ENCODE measurements around the gene SH2D4B.
A peak's percentile ranks its signal among the peaks of the same experiment; 100 is the strongest.

Gene SH2D4B

DNA sequence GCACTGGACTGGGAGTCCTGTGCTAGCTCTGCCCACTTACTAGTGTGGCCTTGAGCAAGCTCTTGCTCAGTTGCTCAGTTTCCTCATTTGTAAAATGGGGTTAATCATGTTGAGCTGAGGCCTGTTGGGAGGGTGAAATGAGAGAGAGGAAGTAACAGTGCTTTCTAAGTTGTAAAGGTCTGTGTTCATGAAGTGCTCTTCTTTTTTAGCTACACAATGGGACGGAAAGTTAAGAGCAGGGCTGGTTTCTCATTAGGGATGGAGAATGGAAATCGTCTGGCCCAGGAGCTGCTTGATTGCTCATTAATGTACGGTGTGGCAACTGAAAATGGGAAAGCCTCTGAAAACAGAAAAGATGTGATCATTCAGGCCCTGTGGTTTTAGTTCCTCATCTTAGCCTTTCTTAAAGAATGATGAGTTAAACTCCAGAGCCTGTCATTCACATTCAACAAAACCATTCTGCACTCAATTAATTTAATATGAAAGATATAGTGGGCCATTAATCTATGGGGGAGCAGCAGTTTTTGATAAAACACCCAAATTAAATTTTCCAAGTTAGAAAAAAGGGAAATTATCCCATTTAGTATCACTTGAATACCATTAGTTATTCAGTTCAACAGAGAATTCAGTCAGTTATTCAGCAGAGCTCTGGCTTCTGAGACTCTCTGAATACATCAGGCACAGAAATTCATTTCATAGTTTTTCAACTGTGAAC, 60.5 kb downstream of the SH2D4B start:
- DNase-seq, result no peak

DNA sequence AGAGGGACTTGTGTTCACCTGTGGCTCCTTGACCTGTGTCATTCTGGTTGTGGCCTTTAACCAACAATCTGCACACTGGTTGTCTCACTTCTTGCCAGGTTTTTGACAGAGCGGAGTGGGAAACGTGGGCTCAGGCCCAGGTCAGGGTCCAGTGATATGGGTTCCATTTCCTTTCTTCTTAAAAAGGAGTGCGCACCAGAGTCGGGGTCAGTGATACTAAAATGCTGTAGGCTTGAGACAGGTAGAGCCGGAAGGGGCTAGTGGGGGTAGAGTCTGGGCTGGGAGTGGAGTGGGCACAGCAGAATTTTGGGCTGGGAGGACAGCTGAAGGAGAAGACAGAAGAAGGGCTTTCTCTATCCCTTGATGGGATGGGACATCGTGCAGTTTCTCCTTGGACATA, 61.2 kb downstream of the SH2D4B start:
- DNase-seq, result no peak

DNA sequence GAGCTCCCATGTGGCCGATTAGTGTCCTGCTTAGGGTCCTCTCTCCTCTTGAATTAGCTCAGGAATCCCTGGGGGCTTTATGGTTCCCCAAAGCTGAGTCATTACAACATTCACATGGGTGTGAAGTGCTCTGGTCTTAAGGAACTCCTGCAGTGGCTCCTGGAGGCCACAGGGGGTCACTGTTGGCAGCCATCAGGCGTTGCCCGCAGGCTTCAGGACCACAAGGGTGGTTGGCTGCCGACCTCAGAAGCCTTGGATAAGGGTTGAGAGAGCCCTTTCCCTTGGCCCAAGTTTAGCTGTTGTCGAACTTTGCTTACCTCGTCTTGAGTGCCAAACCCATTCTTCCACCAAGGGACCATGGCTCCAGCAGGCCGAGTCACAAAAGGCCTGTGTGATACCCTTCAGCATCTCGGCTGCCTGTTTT, 61.7 kb downstream of the SH2D4B start:
- DNase-seq, result peak; percentile 55

DNA sequence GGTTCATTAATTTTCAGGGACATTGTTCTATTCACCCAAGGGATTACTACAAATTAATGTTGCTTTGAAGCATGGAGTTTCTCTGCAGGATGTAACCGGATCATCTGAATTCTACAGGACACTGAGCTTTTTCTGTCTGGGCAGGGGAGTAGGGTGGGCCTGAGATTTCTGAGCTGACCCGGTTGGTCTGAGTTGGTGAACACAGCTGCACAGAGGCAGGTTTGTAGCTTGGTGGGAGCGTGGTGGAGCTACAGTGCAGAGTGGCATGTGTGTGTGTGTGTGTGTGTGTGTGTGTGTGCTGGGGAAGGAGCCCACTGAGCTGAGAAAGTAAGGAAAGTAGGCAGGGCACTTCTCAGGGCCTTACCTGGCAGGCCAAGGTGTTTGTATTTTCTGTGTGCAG, 62.6 kb downstream of the SH2D4B start:
- DNase-seq, result no peak

DNA sequence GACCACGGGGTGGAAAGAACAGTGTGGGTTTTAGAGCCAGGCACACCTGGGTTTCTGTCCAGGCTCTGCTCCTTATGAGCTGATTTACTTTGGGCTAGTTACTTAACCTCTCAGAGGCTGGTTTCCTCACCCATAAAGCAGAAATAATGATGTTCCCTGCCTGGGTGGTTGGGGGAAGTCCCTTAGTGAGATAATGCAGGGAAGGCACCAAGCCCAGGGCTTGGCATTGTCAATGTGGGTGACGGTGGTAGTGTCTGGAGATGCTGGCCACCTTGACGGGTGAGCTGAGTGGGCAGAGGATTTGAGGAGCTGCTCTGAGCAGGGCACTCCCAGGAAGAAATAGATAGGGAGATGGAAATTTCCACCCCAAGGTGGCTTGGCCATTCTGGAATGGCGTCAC, 65.2 kb downstream of the SH2D4B start:
- DNase-seq, result no peak

DNA sequence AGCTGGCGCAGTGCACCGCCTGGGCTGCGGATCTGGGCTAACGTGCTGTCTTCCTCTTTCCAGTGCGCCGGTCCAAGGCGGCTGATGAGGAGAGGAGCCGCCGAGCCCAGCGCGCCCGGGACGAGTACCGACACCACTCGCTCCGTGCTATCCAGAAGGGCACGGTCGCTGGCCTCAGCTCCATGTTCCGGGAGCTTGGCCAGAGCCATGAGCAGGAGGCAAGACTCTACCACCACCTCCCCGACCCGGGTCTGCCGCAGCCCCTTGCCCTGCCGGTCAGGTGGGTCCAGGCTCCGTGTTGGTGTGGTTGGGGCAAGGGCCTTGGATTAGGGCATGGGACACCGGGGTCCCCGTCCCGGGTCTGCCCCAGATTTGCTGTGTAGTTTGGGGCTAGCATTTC, 65.8 kb downstream of the SH2D4B start:
- no peak for DNase-seq

DNA sequence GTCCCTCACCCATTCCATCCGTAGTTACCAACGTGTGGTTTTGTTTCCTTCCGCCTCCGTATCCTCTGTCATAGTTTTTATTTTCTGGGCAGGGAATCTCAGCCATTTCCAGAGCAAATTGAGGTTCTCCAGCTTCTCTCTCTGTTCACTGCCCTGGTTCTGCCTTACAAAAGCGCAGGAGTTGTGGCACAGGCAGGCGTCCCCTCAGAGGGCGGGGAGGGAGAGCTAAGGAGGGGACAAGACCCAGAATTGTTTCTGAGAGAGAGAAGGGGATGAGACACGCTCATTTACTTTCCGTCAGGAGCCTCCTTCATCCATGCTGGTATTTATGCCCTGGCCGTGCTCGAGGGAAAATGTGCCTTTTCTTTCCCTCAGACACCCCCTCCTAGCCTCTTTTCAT, 71.0 kb downstream of the SH2D4B start:
- DNase-seq, result no peak

DNA sequence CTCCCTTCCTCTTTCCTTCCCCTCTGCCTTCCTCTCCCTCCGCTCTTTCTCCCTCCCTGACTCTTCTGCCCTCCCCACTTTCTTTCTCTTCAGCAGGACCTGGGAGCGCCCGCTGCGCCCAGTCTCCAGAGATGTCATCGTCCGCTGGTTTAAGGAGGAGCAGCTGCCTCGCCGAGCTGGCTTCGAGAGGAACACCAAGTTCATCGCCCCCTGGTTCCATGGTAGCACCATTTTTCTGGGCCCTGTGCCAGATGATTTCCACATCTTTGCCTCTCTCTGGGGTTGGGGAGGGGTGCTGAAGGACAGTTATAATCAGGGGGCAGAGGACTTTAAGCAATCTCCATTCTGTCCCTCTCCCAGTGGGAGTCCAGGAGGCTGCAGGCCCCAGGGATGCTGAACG, 71.6 kb downstream of the SH2D4B start:
- no peak for DNase-seq

DNA sequence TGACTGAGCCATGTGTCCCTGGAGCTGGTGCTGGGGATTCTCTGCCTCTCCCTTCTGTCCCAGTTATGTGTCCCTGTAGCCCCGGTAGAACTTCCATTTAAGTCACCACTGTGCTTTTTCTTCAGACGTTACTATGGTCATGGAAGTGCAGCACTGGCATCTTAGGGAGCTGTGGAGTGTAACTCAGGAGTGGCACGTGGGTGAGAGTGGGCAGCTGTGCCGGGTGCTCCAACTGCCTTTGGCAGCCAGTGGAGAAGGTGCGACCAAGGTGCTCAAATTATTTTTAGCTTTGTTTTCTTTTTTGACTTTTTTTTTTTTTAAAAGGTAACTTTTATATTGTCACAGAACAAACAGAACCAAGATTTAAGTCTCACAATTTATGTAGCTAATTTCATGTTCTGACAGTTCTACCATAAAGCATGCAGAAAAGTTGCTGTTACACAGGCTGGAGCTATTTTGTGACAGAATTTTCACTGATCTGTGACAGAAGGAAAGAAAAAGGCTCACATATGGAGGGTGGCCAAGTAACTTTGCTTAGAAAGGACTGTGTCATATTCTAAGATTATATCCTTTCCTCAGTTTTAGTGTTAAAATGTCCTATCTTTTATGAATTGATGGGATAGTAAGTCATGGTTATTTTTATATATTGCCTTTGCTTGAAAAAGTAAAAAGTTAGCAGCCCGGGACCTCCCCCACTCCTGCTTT, 73.9 kb downstream of the SH2D4B start:
- DNase-seq, result no peak

DNA sequence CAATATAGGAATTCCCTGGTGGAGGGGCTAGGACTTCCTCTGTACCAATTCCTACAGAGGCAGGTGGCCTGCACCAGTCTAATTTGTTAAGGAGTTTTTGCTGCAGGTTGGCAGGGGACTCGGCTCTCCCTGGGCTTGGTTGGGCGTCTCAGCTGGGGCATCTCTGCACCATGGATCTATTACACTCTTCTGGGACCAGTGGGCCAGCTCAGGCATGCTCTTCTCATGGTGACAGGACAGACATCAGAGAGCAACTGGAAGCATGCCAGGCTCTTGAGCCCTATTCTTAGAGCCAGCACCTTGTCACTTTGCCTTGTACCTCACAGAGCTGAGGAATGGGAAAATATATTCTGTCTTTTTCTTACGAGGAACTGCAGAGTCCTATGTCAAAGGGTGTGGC, 74.6 kb downstream of the SH2D4B start:
- no peak for DNase-seq

DNA sequence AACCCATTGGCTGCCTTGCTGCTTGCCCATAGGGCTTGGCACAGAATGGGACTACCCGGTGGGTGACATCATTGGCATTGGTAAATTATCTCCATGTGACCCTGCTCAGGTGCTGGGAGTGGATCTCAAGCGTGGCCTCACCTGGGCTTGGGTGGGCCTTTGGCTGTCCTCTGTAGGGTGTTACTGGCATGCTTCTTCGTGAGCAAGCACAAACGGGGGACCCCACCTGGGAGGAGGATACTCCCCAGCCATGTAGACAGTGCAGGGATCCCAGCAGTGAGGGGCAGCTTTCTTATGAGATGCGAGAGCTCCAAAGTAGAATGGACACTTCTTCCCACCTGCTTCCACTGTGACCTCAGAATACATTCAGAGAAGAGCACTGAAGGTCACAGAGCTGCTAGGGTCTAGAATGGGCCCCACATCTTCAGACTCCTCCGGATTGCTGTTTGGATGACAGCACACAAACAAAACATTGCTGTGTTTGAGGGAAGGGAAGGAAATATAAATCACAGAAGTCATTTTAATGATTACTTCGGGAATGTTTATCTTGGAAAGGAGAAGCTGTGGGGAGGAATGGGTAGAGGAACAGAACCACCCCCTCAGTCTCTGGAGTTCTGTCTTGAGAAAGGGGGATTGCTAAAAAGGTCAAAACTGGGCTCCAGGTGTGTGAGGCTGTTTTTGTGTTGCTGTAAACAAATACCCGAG, 75.9 kb downstream of the SH2D4B start:
- DNase-seq, result no peak

DNA sequence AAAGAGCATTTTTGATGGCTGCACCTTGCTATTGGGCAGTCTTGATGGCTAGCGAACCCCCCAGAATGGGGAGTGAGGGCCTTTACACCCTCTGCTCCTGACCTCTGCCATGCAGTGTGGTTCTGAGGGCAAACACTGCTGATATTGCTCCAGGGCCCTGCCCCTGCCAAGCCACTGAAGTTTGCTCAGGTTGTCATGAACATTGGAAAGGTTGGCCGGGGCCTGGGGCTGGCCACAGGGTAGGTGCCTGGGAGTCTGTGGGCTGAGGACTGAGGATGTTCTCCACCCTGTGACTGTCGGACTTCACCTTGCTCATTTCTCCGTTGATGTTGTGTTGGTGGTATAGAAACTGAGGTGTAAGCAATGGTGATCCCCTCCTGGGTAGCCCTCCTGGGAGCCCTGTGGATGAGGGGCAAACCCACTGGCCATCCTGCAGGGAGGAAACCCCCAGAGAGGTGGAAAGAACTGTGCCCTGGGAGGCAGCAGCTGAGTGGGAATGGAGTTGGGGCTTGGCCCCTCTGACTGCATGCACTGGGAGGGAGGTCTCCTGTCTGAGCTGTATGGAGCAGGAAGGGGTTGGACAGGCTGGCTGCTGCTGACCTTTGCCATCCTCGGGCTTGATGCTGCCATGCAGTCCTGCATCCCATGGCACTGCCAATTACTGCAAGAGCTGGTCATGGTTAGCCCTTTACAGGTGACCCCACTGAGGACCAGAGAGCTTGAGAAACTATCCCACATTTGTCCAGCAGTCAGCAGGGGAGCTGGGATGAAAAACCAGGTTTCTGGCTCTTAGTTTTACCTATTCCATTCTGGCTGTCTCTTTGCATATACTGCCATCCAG, 77.1 kb downstream of the SH2D4B start:
- no peak for DNase-seq

DNA sequence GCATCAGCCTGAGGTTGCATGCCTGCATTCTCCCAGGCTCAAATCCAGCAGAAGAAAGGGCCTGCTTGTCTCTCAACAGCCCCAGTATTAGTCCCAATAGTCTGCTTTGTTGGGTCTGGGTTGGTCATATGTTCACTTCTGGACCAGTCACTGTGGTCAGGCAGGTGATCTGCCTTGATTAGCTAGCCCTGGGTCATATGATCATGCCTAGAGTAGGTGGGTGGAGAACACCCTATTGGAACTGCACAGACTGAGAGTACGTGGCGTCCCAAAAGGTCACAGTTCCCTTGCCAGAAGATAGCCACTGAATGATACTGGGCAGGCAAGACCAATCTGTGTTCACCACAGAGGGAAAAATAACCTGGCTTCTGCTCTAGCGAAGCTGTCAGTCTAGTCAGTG, 80.1 kb downstream of the SH2D4B start:
- DNase-seq, result no peak

DNA sequence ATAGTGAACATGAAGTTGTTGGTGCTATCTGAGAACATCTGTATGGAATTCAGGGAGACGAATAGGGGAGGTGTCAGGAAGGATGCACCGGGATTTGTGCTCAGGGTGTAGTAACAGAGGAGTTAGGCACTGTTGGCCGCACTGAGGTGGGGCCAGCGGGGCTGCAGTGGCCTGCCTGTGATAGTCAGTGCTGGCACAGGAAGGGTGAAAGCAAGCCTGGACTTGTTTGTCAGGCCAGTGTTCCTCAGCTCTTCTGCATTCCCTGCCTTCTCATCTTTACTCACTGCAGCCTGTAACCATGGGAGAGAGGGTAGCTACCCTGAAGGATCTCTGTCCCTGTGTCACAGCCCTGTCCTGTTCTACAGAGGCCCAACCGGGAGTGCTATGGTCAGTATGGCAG, 81.3 kb downstream of the SH2D4B start:
- DNase-seq, result no peak

DNA sequence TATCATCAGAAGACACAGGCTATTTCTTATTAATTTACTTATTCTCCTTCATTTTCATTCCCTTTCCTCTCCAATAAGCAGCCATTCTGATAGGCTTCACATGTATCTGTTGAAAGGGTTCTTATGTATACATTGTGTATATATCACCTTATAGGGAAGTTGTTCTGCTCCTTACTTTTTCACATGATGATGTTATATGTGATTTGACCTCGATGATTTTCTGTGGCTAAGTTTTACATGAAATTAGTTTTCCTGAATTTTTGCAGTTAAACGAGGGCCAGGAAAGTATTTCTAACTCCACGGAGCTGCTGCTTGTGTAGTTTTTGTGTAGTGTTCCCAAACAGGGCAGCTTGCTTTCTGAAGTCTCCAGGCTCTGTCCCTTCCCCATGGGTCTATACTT, 84.5 kb downstream of the SH2D4B start:
- no peak for DNase-seq

DNA sequence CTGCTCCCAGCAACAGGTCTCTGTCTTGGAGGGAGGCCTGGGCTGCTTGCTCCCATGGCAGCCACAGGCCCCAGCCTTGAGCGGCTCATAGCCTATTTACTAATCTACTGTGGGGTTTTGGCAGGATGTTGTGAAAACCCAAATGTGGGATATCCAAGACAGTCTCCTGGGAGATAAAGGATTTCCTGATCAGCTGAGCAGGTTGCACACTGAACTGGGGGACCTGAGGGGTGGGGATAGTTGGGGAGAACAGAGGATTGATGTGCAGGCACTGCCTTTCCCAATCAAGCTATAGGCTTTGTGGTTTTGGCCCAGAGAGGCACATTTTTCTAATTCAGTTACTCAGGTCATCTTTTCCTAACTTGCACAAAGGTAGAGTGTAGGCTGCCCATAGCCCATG, 92.6 kb downstream of the SH2D4B start:
- DNase-seq, result no peak

DNA sequence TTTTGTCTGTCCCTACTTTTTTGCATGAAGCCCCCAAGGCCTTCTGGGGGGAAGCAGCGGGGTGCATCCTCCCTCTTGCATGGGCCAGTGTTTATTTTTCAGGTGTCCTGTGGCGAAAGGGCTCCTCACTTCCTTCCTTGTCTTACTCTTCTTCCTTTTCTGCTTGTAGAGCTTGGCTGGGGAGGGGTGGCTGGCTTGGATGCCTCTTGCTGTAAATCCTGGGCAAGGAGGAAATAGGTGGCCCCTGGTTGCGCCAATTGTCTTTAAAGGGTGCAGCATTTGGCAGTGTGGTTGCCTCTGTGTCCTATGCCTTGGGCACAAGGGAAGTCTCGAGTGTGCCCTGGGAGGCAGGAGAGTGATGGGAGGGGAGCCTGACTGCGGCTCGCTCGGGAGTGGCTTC, 95.0 kb downstream of the SH2D4B start:
- no peak for DNase-seq

DNA sequence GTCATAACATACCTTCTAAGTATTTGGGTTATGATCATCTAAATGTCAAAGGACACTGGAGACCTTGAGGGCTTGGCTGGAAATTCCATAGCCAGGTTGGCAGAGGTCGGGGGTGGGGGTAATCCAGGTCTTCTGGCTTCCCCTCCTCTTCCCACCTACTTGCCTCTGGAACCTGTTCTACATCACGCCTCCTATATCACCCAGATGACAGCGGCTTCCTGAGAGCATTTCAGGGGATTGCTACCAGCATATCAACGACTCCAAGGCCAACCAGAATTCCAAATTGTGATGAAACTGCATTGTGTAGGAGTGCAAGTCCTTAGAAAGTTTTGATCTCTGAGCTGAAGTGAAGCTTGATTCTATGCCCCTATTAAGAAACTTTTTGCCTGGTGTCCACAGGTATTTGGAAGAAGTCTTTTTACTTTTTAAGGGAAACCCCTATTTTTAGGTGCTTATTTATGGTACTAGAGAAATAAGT, 95.7 kb downstream of the SH2D4B start:
- no peak for DNase-seq

DNA sequence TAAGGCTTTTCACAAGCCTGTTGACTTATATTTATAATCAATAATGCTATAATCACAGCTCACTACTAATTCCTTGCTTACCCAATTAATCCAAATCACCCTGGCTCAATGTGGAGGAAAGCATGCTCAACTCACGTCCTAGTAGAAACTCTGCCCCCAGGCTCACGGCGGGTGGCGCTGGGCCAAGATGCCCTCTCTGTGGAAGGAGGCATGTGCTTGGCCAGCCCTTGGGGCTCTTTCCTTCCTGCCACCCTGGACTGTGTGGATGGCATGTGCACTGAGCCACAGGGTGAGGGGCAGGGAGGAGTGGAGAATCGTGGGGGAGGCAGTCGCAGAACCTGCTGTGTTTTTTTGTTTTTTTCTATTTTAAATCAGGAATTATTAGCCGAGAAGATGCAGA, 96.2 kb downstream of the SH2D4B start:
- DNase-seq, result no peak

DNA sequence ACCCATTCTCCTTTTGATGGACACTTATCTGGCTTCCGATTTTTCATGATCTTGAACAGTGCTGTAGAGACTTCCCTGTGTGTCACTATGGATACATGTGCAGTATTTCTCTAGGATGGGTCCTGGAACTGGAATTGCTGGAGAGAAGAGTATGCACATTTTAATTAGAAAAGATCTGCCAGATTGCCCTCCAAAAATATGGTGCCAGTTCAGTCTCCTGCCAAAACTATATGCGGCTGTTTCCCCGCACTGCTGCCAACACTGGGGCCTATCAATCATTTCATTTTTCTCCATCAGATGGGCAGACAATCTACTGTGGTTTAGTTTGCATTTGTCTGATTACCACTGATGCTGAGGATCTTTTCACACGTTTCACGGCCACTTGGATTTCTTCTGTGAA, 105.0 kb downstream of the SH2D4B start:
- no peak for DNase-seq

DNA sequence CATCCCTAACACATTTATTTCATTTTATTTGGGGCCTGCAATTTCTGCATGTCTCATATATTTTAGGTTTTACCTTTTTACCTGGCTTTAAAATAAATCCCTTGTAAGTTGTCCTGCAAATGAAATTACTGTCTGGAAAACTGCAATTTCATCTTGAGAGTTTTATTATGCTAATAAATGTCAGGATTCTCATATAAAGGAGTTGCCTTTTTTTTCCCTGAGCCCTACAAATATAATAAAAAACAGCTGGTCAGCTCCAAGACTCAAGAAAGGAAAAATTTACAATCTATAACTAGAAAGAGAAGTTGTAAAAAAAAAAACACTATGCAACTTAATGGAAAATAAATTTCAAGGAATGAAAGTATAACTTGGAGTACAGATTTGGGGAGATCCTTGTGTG, 108.7 kb downstream of the SH2D4B start:
- DNase-seq, result no peak

DNA sequence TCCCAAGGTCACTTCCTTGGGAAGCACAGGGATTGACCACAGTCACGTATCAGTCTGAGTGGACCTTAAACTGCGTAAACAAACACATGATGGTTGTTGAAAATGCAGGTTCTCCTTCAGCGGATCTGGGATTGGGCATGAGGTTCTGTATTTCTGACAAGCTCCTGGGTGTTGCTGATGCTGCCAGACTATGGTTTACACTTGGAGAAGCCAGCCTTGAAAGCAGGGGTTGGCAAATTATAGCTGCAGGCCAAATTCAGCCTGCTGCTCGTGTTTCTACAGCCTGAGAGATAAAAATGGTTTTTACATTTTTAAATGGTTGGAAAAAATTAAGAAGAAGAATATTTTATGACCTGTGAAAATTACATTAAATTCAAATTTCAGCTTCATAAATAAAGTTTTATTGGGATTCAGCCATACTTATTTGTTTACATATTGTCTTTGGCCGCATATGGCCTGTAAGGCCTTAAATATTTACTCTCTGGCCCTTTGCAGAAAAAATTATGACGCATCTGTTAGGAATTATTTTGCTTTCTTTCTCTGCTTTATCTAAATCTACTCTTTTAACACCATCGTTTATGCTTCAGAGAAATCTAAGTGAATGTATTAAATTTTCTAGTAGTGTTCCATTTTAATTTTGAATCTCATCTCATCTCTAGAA, 109.6 kb downstream of the SH2D4B start:
- no peak for DNase-seq

DNA sequence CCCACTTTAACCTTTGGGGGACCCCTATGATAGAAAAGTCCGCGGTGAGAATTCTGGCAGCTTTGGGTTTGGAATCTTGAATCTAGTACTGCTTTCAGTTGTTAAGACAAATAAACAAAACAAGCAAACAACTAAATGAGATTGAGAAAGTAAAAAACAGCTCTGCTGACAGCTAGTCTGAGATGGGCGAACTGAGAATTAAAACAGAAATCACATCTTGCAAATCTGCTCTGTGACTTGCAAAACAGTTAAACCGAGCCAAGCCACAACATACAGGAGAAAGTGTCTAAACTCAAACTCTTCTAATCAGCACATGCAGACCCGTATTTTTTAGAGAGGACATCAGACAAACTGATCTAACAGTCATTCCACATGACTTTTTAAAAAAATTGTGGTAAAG, 110.4 kb downstream of the SH2D4B start:
- DNase-seq, result no peak
